ENCODE data around the gene PGM2L1. TPM values are rescaled to one million over a fixed set of nuclear protein-coding genes. Genes with fewer than 3 reads are reported as not detected.

PGM2L1 gene
- total and polyA plus RNA-seq, 4 donors: 0.33 to 8.2 (median 1.2) TPM

DNA sequence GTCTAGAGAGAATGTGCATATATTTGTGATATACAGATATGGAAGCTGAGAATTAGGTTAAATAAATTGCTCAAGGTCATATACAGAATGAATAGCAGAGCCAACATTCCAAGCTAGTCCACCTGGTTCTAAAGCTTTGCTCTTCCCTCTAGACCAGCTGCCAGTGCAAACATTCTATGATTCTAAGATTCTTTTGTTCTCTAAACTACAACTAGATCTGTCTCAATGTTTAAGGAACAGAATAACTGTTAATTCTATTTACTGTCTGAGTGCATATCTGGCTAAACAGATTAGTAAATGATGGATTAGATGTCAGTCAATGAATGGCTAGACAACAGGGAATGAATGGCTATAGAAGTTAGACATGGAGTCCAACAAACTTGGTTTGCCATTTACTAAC, 49.5 kb upstream of the PGM2L1 start:
- TF ChIP-seq JUND (IDR thresholded peaks at IDR 0.05): no peak
- no peak for TF ChIP-seq FOXA2 (IDR thresholded peaks at IDR 0.05)
- TF ChIP-seq, protein P1, sequence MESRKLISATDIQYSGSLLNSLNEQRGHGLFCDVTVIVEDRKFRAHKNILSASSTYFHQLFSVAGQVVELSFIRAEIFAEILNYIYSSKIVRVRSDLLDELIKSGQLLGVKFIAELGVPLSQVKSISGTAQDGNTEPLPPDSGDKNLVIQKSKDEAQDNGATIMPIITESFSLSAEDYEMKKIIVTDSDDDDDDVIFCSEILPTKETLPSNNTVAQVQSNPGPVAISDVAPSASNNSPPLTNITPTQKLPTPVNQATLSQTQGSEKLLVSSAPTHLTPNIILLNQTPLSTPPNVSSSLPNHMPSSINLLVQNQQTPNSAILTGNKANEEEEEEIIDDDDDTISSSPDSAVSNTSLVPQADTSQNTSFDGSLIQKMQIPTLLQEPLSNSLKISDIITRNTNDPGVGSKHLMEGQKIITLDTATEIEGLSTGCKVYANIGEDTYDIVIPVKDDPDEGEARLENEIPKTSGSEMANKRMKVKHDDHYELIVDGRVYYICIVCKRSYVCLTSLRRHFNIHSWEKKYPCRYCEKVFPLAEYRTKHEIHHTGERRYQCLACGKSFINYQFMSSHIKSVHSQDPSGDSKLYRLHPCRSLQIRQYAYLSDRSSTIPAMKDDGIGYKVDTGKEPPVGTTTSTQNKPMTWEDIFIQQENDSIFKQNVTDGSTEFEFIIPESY (IDR thresholded peaks at IDR 0.05): no peak
- TF ChIP-seq, protein P2, sequence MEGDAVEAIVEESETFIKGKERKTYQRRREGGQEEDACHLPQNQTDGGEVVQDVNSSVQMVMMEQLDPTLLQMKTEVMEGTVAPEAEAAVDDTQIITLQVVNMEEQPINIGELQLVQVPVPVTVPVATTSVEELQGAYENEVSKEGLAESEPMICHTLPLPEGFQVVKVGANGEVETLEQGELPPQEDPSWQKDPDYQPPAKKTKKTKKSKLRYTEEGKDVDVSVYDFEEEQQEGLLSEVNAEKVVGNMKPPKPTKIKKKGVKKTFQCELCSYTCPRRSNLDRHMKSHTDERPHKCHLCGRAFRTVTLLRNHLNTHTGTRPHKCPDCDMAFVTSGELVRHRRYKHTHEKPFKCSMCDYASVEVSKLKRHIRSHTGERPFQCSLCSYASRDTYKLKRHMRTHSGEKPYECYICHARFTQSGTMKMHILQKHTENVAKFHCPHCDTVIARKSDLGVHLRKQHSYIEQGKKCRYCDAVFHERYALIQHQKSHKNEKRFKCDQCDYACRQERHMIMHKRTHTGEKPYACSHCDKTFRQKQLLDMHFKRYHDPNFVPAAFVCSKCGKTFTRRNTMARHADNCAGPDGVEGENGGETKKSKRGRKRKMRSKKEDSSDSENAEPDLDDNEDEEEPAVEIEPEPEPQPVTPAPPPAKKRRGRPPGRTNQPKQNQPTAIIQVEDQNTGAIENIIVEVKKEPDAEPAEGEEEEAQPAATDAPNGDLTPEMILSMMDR (IDR thresholded peaks at IDR 0.05; ENCODE audit: low read depth, low read length, missing input control): no peak
- TF ChIP-seq SP1 (IDR thresholded peaks at IDR 0.05): no peak
- TF ChIP-seq EGR1 (IDR thresholded peaks at IDR 0.05; ENCODE audit: low read depth in 2 of 2): no peak
- no peak for TF ChIP-seq NR2F2 (IDR thresholded peaks at IDR 0.05)
- TF ChIP-seq RAD21 (IDR thresholded peaks at IDR 0.05): no peak
- TF ChIP-seq, protein P3, sequence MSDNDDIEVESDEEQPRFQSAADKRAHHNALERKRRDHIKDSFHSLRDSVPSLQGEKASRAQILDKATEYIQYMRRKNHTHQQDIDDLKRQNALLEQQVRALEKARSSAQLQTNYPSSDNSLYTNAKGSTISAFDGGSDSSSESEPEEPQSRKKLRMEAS (IDR thresholded peaks at IDR 0.05): no peak
- no peak for TF ChIP-seq HNF4G (IDR thresholded peaks at IDR 0.05)
- TF ChIP-seq HNF4A (conservative IDR thresholded peaks at IDR 0.05): no peak
- TF ChIP-seq FOXA1 (IDR thresholded peaks at IDR 0.05): no peak
- no peak for TF ChIP-seq TAF1 (conservative IDR thresholded peaks at IDR 0.05)
- no peak for TF ChIP-seq RXRA (IDR thresholded peaks at IDR 0.05)
- TF ChIP-seq YY1 (IDR thresholded peaks at IDR 0.05): no peak
- no peak for TF ChIP-seq GABPA (IDR thresholded peaks at IDR 0.05 in 1 of 2, conservative IDR thresholded peaks at IDR 0.05 in 1 of 2)
- TF ChIP-seq, protein P4, sequence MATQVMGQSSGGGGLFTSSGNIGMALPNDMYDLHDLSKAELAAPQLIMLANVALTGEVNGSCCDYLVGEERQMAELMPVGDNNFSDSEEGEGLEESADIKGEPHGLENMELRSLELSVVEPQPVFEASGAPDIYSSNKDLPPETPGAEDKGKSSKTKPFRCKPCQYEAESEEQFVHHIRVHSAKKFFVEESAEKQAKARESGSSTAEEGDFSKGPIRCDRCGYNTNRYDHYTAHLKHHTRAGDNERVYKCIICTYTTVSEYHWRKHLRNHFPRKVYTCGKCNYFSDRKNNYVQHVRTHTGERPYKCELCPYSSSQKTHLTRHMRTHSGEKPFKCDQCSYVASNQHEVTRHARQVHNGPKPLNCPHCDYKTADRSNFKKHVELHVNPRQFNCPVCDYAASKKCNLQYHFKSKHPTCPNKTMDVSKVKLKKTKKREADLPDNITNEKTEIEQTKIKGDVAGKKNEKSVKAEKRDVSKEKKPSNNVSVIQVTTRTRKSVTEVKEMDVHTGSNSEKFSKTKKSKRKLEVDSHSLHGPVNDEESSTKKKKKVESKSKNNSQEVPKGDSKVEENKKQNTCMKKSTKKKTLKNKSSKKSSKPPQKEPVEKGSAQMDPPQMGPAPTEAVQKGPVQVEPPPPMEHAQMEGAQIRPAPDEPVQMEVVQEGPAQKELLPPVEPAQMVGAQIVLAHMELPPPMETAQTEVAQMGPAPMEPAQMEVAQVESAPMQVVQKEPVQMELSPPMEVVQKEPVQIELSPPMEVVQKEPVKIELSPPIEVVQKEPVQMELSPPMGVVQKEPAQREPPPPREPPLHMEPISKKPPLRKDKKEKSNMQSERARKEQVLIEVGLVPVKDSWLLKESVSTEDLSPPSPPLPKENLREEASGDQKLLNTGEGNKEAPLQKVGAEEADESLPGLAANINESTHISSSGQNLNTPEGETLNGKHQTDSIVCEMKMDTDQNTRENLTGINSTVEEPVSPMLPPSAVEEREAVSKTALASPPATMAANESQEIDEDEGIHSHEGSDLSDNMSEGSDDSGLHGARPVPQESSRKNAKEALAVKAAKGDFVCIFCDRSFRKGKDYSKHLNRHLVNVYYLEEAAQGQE (IDR thresholded peaks at IDR 0.05): no peak
- TF ChIP-seq, protein P5, sequence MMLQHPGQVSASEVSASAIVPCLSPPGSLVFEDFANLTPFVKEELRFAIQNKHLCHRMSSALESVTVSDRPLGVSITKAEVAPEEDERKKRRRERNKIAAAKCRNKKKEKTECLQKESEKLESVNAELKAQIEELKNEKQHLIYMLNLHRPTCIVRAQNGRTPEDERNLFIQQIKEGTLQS (IDR thresholded peaks at IDR 0.05): no peak
- no peak overlapping the region for H3K4me3 ChIP-seq (ENCODE audit: low read depth in 1 of 3, low read length in 3 of 3)
- no peak for DNase-seq (ENCODE audit: low spot score)
- no peak overlapping the region for H3K9ac ChIP-seq (ENCODE audit: low read depth in 1 of 2, low read length in 2 of 2)
- H3K9me3 ChIP-seq (ENCODE audit: control insufficient read depth in 4 of 4, low read length in 3 of 4): no peaks in the 10 kb centered on the region
- H3K36me3 ChIP-seq (ENCODE audit: control insufficient read depth in 4 of 4, insufficient read depth in 3 of 4, low read depth in 1 of 4, low read length in 3 of 4): no peaks in the 10 kb centered on the region
- peaks cover 0 to 6% (median 0%) of the 10 kb centered on the region in 4 donors for H3K4me1 ChIP-seq (ENCODE audit: control insufficient read depth in 4 of 4, insufficient read depth in 4 of 4, low read length in 3 of 4)
- H3K27ac ChIP-seq (ENCODE audit: low read depth in 1 of 2, low read length in 2 of 2): no peak overlapping the region
- H3K27me3 ChIP-seq (ENCODE audit: control insufficient read depth in 4 of 4, insufficient read depth in 4 of 4, low read length in 3 of 4): no peaks in the 10 kb centered on the region

All from liver (tissue), 9 donors.